ENCODE data around the gene PA2G4.
"Not testable (repeated sequence)": the region's sequence is repeated elsewhere in the genome, so short reads cannot be mapped to it uniquely, and the experiment has no call there.

PA2G4 gene

DNA sequence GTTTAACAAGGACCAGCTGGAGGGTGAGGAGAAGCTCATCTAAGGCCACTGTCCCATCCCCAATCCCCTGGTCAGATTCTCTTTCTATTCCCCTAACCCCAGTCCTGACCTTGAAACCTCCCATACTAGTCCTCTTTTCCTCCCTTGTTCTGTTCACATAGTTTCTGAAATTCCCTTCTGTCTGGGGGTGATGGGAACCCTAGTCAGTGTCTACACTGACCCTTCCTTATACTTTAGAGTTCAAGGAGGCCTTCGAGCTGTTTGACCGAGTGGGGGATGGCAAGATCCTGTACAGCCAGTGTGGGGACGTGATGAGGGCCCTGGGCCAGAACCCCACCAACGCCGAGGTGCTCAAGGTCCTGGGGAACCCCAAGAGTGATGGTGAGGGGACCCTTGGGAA lies 50.5 kb downstream of the PA2G4 start:
- no peak for DNase-seq

DNA sequence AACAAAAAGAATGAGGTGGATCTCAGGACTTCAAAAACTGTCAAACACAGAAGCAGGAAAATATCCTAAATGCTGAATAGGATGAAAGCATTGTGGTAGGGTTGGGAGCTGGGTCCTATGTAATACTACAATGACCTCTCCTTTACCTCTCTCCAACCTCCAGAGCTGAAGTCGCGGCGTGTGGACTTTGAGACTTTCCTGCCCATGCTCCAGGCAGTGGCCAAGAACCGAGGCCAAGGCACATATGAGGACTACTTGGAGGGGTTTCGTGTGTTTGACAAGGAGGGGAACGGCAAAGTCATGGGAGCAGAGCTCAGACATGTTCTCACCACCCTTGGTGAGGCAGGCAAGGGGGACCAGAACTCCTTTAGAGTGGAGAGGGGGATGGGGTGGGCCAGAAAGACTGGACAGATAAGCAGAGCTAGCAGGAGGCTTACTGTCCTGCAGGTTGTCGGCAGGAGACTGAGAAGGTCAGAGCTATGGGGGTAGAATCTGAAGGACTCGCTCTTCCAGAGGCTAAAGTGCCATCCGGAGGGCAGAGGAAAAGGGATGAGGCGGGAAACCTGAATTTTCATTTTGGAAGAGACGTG lies 51.0 kb downstream of the PA2G4 start:
- no peak for DNase-seq

DNA sequence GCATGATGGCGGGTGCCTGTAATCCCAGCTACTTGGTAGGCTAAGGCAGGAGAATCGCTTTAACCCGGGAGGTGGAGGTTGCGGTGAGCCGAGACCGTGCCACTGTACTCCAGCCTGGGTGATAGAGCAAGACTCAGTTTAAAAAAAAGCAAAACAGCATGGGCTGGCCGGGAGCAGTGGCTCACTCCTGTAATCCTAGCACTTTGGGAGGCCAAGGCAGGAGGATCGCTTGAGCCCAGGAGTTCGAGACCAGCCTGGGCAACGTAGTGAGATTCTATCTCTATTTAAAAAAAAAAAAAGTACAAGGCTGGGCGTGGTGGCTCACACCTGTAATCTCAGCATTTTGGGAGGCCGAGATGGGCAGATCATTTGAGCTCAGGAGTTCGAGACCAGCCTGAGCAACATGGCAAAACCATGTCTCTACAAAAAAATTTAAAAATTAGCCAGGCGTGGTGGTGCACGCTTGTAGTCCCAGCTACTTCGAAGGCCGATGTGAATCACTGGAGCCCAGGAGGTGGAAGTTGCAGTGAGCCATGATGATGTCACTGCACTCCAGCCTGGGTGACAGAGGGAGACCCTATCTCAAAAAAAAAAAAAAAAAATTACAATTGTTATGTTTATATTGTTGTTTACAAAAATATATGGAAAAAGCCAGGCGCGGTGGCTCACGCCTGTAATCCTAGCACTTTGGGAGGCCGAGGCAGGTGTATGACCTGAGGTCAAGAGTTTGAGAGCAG lies 52.3 kb downstream of the PA2G4 start:
- DNase-seq, result not testable (repeated sequence)

DNA sequence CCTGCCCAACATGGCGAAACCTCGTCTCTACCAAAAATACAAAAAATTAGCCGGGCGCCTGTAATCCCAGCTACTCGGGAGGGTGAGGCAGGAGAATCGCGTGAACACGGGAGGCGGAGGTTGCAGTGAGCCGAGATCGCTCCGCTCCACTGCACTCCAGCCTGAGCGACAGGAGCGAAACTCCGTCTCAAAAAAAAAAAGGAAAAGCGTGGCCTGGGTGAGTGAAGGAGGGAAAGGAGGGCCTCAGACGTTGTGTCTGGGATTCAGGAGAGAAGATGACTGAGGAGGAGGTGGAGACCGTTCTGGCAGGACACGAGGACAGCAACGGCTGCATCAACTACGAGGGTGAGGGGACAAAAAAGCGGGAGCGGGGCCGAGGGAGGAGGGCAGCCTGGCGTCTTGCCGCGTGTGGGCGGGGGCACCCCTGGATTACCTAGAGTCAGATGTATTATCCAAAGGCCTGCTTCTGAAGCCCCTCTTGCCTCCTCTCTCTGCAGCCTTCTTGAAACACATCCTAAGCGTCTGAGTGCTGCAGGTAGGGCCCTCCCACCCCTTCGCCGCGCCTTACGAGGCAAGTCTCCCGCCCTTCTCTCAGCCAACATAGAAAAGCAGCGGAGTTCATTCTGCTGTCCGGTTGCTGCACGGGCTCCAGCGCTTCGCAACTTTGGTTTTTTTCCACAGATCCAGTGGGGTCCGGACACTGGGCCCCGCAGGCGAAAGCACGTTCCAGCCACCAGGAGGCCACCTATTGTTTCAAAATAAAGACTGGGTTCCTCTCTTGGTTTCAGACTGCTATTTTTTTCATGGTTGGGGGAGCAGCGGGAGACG lies 53.1 kb downstream of the PA2G4 start:
- no peak for DNase-seq

DNA sequence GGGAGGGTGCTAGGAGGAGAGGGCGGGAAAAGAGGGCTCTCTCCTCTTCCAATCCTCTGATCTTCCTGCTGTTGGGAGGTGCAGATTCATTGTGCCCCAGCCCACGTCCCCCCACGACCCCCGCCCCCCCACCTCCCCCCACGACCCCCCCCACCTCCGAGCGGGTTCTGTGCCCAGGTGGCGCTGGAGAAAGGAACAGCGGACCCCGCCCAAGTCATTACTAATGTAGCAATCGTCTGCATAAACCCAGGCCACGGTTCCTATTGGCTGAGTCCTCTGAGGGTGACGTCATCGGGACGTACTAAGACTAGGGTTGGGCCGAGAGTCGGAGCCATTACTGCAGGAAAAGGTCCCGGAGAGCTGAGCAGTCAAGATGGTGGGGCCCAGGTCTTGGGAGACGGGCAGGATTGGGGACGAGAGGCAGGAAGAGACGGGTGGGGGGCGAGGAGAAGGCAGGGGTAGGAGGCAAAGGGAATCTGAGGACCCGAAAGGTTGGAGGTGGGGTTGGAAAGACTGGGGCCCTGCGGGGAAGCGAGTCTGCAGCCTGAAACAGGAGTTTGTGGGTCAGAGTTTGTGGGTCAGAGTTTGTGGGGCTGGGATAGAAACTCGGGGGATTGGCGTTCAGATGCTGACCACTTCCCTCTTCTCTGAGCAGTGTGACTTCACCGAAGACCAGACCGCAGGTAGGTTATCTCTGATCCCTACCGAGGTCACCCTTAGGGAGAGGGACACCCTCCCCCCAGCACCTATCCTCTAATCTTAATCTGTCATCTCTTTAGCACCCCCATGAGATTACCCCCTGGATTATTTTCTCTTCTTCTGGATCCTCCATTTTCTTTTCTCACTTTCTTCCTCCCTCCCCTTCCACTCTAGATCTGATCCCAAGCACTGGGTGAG lies 53.9 kb downstream of the PA2G4 start, which contains the start of gene MYL6:
TSS of gene MYL6 (plus strand) at position 331 of the 897 bp plus-strand sequence. CDS start at position 374, 43 bp downstream.
- no peak for DNase-seq

DNA sequence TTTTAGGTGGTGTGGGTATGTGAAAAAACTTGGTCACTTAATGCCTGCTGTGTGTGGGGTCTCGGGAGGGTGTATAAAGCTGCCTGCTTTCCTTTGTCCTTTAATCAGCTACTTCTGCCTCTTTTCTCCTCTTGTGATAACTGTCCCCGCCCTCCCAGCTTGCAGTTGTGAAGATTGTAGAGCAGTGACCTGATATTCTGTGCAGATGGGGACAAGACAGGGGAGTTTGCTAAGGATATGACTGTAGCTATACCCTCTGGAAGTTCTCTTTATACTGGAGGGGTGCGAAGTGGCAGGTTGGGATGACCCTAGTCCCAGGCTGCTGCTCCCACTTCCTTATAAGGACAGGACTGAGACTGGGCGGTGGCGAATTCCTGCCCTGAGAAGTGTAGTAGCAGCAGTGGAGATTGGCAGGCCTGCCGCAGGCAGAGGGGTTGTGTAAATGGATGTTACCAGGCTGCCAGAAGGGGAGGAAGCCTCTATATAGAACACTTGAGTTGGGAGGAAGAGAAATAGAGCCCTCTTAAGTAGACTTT lies 54.6 kb downstream of the PA2G4 start:
- no peak for DNase-seq

DNA sequence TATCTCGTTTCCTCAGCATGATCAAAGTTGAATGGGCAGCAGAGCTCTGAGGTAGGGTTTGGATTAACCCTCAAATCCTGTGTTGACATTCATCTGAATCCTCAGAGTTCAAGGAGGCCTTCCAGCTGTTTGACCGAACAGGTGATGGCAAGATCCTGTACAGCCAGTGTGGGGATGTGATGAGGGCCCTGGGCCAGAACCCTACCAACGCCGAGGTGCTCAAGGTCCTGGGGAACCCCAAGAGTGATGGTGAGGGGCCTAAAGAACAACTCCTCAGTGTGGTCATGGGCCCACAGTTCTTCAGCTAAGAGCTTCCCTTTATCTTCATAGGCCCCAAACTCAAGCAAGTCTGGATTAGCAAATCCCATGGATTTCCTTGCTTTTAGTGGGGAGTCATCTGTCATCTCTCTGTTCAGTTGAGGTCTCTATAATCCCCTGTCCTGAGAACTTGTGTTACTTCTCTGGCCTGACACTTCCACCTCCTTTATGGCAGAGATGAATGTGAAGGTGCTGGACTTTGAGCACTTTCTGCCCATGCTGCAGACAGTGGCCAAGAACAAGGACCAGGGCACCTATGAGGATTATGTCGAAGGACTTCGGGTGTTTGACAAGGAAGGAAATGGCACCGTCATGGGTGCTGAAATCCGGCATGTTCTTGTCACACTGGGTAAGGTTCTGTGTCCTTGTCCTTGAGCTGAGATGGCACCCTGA lies 55.3 kb downstream of the PA2G4 start:
- no peak for DNase-seq

DNA sequence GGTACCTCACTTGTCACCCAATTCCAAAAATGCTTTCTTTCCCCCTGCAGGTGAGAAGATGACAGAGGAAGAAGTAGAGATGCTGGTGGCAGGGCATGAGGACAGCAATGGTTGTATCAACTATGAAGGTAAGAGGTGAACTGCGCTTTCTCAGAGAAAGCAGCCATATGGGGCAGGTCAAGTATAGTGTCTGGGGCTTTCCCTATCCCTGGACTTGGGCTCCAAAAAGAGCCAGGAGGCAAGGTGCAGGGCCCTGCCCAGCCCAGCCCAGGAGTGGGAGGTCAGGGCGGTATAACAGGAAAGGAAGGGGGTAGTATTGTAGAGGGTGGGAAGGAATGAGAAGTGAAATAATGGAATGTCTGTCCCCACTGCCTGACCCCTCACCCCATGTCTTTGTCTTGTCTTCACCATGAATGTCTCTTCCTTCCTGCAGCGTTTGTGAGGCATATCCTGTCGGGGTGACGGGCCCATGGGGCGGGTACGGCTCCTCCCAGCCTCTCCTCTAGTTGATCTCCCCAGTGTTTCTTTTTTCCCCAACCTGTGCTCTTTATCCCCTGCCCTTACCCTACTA lies 55.9 kb downstream of the PA2G4 start:
- DNase-seq, result no peak

DNA sequence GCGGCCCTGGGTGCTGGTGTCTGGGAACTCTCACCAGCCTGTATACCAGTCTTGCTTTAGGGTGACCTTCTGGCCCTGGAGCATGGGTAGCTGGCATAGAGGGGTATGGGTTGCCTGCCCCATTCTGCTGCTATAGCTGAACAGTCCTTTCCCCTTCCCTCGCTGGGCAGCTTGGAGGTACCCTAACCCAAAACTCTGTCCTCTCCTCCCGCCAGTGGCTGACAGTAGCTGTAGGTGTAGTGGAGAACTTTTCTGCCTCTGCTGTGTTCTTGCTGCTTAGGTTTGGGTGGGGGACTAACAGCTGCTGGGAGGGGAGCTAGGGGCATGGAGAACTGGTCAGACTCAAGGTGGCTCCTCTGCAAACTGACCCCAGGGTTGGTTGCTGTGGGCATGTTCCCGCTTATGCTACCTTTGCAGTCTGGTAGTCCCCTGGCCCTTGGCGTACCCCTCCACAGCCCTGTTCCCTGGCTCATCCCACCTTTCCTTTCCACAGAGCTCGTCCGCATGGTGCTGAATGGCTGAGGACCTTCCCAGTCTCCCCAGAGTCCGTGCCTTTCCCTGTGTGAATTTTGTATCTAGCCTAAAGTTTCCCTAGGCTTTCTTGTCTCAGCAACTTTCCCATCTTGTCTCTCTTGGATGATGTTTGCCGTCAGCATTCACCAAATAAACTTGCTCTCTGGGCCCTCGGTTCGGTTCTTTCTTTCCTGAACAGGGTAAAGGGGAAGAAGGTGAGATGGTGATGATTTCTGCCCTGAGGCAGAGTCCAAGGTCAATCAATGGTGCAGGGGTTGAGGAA lies 56.7 kb downstream of the PA2G4 start:
- no peak for DNase-seq

DNA sequence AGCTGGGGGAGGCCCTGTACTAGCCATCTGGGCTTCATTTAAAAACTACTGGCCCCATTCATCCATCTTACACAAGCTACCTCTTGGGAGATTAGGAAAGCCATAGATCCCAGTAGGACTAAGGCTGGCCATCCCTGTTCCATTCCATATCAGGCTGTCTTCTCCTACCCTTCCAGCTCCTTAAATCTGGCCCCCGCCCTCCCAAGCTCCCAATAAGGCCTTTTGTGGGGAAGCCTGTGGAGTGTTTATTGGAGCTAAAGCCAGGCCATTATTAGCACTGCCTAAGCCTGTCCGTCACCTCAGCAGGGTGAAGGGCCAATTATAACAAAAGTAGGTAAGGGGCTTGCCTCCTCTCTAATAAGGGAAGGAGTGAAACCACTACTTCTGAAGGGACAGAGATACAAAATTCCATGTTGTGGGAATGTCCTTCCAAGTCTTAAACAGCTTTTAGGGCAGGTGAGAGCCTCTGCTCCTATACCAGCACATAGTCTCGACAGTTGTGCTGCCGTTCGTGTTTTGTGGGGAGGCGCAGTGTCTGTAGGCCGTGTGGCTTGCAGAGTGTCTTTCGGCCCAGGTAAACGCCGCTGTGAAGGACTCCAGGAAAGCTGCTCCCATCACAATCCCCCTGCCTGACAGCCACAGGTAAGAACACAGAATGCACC lies 57.5 kb downstream of the PA2G4 start:
- DNase-seq, result no peak

DNA sequence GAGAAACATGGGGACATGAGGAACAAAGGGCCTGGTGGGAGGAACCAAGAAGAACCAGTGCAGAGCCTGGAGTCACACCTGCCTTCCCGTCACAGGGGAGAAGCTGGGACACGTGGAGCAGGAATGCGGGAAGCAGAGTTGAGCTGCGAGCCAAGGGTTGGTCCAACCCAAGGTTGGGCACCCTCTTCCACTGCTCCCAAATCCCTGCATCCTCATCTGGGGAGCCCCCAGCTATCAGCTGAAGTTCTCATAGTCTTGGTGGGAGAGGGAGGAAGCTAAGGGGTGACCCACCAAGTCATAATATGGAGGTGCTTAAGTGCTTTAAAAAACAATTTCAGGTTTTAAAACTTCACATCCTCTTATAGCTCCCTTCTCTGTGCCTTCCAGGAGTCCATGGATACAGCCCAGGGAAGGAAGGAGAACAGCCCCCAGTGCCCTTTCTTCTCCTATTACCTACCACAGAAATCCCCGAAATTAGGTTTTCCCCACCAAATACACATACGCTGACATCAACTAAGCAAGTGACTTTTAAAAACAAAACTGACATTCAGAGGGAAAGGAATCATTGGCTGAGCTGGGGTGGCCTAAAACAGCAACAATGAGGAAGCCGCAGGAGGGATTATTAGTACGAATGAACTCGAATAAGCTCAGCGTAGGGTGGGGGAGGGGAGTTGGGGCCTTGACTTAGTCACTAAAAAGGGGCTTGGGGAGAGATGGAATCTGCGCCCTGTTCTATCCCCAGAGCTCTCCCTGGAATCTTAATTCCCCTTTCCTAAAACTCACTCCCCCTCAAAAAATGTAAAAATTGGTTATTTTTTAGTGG lies 58.3 kb downstream of the PA2G4 start:
- no peak for DNase-seq
